Peyer's patch (tissue), 4 donors: ENCODE results near the gene GOLGA5.

Source experiments
- POLR2A ChIP-seq, 2 donors: fragments of 450-650 bp; IDR thresholded peaks; one replicate each; pipeline ENCODE4 v1.5.1; 2017; ENCODE audit warnings: antibody characterized with exemption in 2 of 2, mild to moderate bottlenecking in 2 of 2, moderate library complexity in 2 of 2
- TF ChIP-seq, protein P1 (sequence below), 6 experiments: fragments of 450-650 bp in 4 of 6; fragments of 200-600 bp in 2 of 6; sonication (generic) in 1 of 6; IDR thresholded peaks; one replicate each; pipeline ENCODE4 v1.5.1; 2017 to 2019; ENCODE audit warnings: antibody characterized with exemption in 6 of 6, mild to moderate bottlenecking in 3 of 6, moderate library complexity in 1 of 6

GRCh38 chr14:92832137-92832700, 38.1 kb downstream of the GOLGA5 start:
- TF ChIP-seq POLR2A (IDR thresholded peaks at IDR 0.05), result no peak
- TF ChIP-seq, protein P1, sequence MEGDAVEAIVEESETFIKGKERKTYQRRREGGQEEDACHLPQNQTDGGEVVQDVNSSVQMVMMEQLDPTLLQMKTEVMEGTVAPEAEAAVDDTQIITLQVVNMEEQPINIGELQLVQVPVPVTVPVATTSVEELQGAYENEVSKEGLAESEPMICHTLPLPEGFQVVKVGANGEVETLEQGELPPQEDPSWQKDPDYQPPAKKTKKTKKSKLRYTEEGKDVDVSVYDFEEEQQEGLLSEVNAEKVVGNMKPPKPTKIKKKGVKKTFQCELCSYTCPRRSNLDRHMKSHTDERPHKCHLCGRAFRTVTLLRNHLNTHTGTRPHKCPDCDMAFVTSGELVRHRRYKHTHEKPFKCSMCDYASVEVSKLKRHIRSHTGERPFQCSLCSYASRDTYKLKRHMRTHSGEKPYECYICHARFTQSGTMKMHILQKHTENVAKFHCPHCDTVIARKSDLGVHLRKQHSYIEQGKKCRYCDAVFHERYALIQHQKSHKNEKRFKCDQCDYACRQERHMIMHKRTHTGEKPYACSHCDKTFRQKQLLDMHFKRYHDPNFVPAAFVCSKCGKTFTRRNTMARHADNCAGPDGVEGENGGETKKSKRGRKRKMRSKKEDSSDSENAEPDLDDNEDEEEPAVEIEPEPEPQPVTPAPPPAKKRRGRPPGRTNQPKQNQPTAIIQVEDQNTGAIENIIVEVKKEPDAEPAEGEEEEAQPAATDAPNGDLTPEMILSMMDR (IDR thresholded peaks at IDR 0.05), result no peak
